ENCODE data around the gene C3orf18. TPM values are rescaled to one million over a fixed set of nuclear protein-coding genes. Genes with fewer than 3 reads are reported as not detected.
A peak's percentile ranks its signal among the peaks of the same experiment; 100 is the strongest.

Gene C3orf18
- polyA plus RNA-seq, 1 donor: 6.8 TPM

DNA sequence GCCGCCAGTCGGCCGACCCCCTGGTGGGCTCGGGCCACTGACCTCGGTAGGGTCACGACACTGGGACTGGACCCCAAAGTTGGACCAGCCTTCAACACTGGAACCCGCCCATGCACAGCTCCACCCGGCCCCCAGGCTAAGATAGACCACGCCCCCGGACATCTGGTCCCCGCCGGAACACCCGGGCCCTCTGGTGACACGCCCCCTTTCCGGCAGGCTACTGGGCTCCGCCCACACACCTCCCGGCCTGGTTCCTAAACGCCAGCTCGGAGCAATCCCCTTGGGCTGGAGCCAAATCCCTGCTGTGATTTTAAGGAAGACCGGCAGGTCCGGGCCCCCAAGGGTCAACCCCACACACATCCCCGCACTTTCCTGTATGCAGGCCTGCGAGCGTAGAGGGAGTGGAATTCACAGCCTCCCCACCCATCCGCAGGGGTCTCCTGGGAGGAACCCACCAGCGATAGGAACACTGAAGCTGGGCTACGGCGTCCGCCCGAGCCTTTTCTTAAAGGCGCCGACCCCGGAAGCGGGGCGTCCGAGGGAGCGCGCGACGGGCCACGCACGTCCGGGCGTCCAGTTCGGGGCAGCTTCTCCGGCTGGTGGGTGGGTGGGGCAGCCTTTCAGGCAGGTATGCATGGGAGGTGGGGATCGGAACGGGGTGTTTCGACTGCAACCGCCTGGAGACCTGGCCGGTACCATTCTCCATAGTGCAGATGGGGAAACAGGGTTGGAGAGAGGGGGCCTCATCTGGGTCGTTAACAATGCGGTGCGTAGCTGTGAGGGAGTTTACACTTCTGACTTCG lies 1.6 kb upstream of the C3orf18 start, which contains the start of gene HEMK1:
HEMK1 (plus strand) TSS at position 576 of the 803 bp plus-strand sequence. CDS start 1,583 bp downstream, outside the sequence.
- peak within 1 kb of the TSS; percentile 99 for H3K4me3 ChIP-seq (ENCODE audit: low read length)
- peaks cover 17% of the 10 kb centered on the region for H3K36me3 ChIP-seq (ENCODE audit: control insufficient read depth, insufficient read depth, low read length)
- DNase-seq: peak; percentile 96 to 98
- no peaks in the 10 kb centered on the region for H3K9me3 ChIP-seq (ENCODE audit: control insufficient read depth, low read depth, low read length)
- no CpG with 5 or more reads among the region's 55 CpGs for WGBS (ENCODE audit: insufficient coverage, low lambda C conversion rate)
- H3K4me1 ChIP-seq (ENCODE audit: control insufficient read depth, insufficient read depth, low read length): peaks cover 55% of the 10 kb centered on the region
- peaks cover 15% of the 10 kb centered on the region for H3K27me3 ChIP-seq (ENCODE audit: control insufficient read depth, insufficient read depth, low read length)
- peak within 1 kb of the TSS; percentile 89 for H3K27ac ChIP-seq (ENCODE audit: low read length)

DNA sequence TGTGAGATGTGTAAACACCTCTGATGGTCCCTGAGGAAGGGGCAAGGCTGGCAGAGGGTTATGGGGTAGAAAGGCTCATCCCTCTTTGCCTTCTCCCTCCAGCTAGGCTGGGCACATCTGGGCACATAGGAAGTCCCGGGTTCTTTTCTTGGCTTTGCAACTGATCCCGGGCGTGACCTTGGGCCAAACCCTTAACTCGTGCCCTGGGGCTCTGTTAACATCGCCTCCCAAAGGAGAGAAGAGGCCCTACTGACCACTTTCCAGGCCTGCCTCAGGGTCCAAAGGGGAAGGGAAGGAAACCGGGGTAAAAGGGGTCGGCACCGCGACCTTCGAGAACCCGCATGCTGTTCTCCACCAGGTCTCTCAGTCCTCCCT lies 549 bp downstream of the C3orf18 start:
- Histone ChIP-seq H3K4me1 (ENCODE audit: control insufficient read depth, insufficient read depth, low read length) (peaks cover 34% of the 10 kb centered on the region), H3K36me3 (ENCODE audit: control insufficient read depth, insufficient read depth, low read length) (no peaks in the 10 kb centered on the region), H3K27ac (ENCODE audit: low read length) (no peak overlapping the region), H3K27me3 (ENCODE audit: control insufficient read depth, insufficient read depth, low read length) (peaks cover 15% of the 10 kb centered on the region), H3K4me3 (ENCODE audit: low read length) (peak overlapping the region; percentile 45), H3K9me3 (ENCODE audit: control insufficient read depth, low read depth, low read length) (no peaks in the 10 kb centered on the region)
- DNase-seq: no peak
- no CpG with 5 or more reads among the region's 11 CpGs for WGBS (ENCODE audit: insufficient coverage, low lambda C conversion rate)

DNA sequence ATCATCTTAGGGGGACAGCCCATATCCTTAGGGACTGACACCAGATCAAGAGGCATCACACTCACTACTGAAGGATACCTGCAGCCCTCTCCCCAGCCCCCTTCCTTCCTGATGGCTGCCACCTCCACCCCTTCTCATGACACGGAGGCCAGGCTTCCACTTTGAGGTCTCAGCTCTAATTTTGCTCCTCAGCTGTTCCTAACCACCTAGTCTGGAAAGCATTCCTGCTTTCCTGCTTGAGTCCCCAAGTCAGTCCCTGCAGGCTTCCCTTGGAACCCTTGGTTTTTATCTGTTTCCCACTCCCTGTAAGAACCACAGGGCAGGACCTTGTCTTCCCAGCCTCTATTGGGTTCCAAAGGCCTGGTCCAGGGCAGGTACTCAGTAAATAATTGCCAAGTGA lies 3.2 kb downstream of the C3orf18 start:
- Histone ChIP-seq H3K4me1 (ENCODE audit: control insufficient read depth, insufficient read depth, low read length) (peaks cover 13% of the 10 kb centered on the region), H3K27ac (ENCODE audit: low read length) (no peak overlapping the region), H3K27me3 (ENCODE audit: control insufficient read depth, insufficient read depth, low read length) (peaks cover 15% of the 10 kb centered on the region), H3K36me3 (ENCODE audit: control insufficient read depth, insufficient read depth, low read length) (no peaks in the 10 kb centered on the region), H3K9me3 (ENCODE audit: control insufficient read depth, low read depth, low read length) (no peaks in the 10 kb centered on the region), H3K4me3 (ENCODE audit: low read length) (no peak overlapping the region)
- 100% methylated on average over 1 of the region's 1 CpG for WGBS (ENCODE audit: insufficient coverage, low lambda C conversion rate)
- no peak for DNase-seq

DNA sequence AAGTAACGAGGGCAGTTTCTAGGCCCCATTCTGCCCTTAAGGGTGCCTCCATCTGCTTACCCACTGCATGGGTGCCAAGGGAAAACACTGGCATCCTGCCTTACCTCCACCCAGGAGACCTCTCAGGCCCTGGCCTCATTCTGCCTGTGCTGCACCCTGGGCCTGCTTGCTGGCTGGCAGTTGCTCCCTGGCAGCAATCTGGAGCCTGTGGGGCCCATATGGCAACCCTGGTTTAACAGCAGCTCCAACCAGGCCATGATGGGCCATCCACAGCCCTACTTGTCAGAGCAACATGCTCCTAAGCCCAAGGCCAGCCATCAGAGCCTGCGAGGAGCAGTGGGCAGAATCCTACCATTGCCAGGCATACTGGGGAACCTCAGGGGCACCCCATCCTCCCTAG lies 3.7 kb downstream of the C3orf18 start:
- Histone ChIP-seq H3K4me3 (ENCODE audit: low read length) (no peak overlapping the region), H3K9me3 (ENCODE audit: control insufficient read depth, low read depth, low read length) (no peaks in the 10 kb centered on the region), H3K27me3 (ENCODE audit: control insufficient read depth, insufficient read depth, low read length) (peaks cover 15% of the 10 kb centered on the region), H3K27ac (ENCODE audit: low read length) (no peak overlapping the region), H3K4me1 (ENCODE audit: control insufficient read depth, insufficient read depth, low read length) (peaks cover 13% of the 10 kb centered on the region), H3K36me3 (ENCODE audit: control insufficient read depth, insufficient read depth, low read length) (no peaks in the 10 kb centered on the region)
- no peak for DNase-seq
- no CpG with 5 or more reads among the region's 2 CpGs for WGBS (ENCODE audit: insufficient coverage, low lambda C conversion rate)

DNA sequence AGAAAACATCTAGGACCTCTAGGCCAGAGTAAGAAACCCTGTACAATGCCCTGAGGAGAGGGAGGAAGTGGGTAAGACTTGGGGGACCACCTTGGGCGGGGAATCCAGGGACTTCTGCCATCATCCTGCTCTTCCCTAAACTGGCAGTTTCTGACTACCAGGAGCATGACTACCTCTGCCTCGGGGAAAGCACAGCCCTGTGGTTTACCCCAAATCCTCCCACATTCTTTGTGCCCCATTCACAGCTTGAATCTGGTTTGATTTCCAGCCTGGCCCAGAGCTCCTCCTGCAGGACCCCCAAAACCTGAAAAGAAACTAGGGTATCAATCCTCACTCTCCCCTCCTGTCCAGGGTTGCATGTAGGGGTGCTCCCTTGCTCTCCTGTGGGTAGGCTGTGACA lies 4.7 kb downstream of the C3orf18 start:
- H3K27me3 ChIP-seq (ENCODE audit: control insufficient read depth, insufficient read depth, low read length): peaks cover 15% of the 10 kb centered on the region
- no peak overlapping the region for H3K27ac ChIP-seq (ENCODE audit: low read length)
- no peaks in the 10 kb centered on the region for H3K36me3 ChIP-seq (ENCODE audit: control insufficient read depth, insufficient read depth, low read length)
- H3K9me3 ChIP-seq (ENCODE audit: control insufficient read depth, low read depth, low read length): no peaks in the 10 kb centered on the region
- H3K4me3 ChIP-seq (ENCODE audit: low read length): no peak overlapping the region
- no peak for DNase-seq
- no CpG with 5 or more reads among the region's 2 CpGs for WGBS (ENCODE audit: insufficient coverage, low lambda C conversion rate)
- H3K4me1 ChIP-seq (ENCODE audit: control insufficient read depth, insufficient read depth, low read length): peaks cover 6% of the 10 kb centered on the region

DNA sequence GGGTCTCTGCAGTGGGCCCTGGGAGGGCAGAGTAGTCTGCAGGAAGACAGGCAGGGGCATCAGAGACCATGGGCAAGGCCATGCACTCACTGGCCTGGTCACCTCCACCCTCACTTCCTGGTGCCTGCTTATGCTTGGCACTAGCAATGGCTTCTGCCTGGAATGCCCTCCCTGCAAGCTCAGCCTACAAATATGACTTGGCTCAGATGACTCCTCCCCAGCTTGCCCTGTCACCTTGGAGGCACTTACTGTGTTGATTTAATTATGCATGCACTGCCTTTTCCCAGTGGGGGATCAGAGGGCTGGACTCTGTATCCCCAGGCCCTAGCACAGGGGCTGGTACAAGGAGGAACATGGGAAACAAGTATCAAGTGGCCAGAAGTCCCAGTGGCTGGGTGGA lies 7.8 kb downstream of the C3orf18 start:
- H3K27ac ChIP-seq (ENCODE audit: low read length): no peak overlapping the region

DNA sequence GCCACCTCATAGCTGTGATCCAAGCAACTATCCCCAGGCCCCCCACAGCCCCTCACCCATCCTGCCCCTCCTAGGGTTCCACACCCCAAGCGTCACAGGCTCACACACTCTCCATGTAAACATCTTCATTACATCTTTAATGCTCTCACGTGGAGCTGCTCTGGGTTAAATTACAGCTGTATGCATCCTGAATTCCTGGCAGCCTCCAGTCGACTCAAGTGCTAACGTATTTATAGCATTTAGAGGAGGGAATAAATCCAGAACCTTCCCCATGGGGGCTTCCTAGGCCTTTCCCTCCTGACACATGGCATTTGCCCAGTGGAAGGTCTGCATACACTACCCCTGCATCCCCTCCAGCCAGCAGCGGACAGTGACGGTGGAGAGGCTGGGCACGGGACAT lies 9.6 kb downstream of the C3orf18 start:
- no CpG with 5 or more reads among the region's 7 CpGs for WGBS (ENCODE audit: insufficient coverage, low lambda C conversion rate)
- DNase-seq: peak in 1 of 2 donors; percentile 13
- Histone ChIP-seq H3K27me3 (ENCODE audit: control insufficient read depth, insufficient read depth, low read length) (no peaks in the 10 kb centered on the region), H3K9me3 (ENCODE audit: control insufficient read depth, low read depth, low read length) (no peaks in the 10 kb centered on the region), H3K4me1 (ENCODE audit: control insufficient read depth, insufficient read depth, low read length) (no peaks in the 10 kb centered on the region), H3K4me3 (ENCODE audit: low read length) (no peak overlapping the region), H3K27ac (ENCODE audit: low read length) (no peak overlapping the region), H3K36me3 (ENCODE audit: control insufficient read depth, insufficient read depth, low read length) (no peaks in the 10 kb centered on the region)

More for the DNA sequence above, 7.8 kb downstream of the C3orf18 start:
- DNase-seq: no peak
- no peaks in the 10 kb centered on the region for H3K9me3 ChIP-seq (ENCODE audit: control insufficient read depth, low read depth, low read length)
- H3K36me3 ChIP-seq (ENCODE audit: control insufficient read depth, insufficient read depth, low read length): no peaks in the 10 kb centered on the region
- H3K4me3 ChIP-seq (ENCODE audit: low read length): no peak overlapping the region
- H3K27me3 ChIP-seq (ENCODE audit: control insufficient read depth, insufficient read depth, low read length): no peaks in the 10 kb centered on the region
- no peaks in the 10 kb centered on the region for H3K4me1 ChIP-seq (ENCODE audit: control insufficient read depth, insufficient read depth, low read length)

DNA sequence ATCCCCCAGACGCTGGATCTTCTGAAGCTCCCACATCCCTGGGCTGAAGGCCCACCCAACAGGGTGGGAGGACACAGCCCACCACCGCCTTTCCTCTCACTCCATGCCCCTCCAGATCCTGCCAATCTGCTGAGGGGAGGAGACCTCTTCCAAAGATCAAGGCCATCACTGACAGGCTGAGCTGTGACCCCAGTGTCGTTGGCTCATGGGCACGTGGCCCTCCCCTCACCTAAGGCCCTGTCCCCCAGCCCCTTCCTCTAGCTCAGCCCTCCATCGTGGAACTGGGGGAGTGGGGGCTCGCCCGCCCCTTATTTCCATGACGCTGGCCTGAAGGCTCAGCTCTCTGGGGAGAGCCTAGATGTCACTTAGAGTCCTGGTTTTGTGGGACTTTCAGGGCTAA lies 10.4 kb downstream of the C3orf18 start:
- no peaks in the 10 kb centered on the region for H3K36me3 ChIP-seq (ENCODE audit: control insufficient read depth, insufficient read depth, low read length)
- no peaks in the 10 kb centered on the region for H3K9me3 ChIP-seq (ENCODE audit: control insufficient read depth, low read depth, low read length)
- H3K4me3 ChIP-seq (ENCODE audit: low read length): no peak overlapping the region
- WGBS (ENCODE audit: insufficient coverage, low lambda C conversion rate): no CpG with 5 or more reads among the region's 8 CpGs
- H3K27me3 ChIP-seq (ENCODE audit: control insufficient read depth, insufficient read depth, low read length): no peaks in the 10 kb centered on the region
- no peaks in the 10 kb centered on the region for H3K4me1 ChIP-seq (ENCODE audit: control insufficient read depth, insufficient read depth, low read length)
- H3K27ac ChIP-seq (ENCODE audit: low read length): no peak overlapping the region
- DNase-seq: no peak

DNA sequence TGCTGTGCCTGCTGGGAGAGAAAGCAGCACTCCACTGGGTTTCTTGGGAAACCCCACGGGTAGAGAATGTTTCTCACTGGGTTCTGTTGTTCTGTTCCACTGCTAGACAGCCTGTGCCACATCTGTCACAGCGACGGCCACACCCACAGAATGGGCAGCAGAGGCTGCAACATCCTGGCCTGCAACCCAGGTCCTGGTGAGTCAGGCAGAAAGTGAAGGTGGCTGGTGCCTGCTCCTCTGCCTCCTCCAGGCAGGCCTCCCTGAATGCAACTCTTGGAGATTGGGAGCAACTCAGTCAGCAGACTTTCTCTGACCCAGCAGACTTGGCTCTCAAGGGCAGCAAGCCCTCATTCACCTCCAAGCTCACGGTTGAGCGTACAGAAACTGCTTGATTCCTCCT lies 13.0 kb downstream of the C3orf18 start:
- no peak for DNase-seq
- no CpG with 5 or more reads among the region's 5 CpGs for WGBS (ENCODE audit: insufficient coverage, low lambda C conversion rate)

DNA sequence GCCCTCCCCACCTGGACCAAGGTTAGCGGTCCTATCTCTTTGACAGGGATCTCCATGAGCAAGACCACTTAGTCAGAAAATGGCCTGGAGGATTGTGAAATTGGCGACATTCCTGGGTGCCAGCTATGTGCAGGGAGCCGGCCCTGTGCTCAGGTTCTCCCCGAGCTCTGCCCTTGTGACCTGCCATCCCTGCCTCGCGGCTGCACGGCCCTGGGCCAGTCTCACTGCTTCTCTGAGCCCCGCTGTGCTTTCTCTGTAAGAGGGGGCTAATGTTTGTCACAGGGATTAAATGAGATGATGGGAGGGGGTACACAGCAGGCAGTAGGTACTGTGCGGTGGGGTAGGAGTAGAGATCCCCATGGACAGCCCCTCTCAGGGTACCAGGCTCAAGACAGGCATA lies 14.9 kb downstream of the C3orf18 start:
- Histone ChIP-seq H3K27ac (ENCODE audit: low read length) (no peak overlapping the region), H3K27me3 (ENCODE audit: control insufficient read depth, insufficient read depth, low read length) (no peaks in the 10 kb centered on the region), H3K36me3 (ENCODE audit: control insufficient read depth, insufficient read depth, low read length) (no peaks in the 10 kb centered on the region), H3K4me1 (ENCODE audit: control insufficient read depth, insufficient read depth, low read length) (peaks cover 16% of the 10 kb centered on the region), H3K4me3 (ENCODE audit: low read length) (no peak overlapping the region), H3K9me3 (ENCODE audit: control insufficient read depth, low read depth, low read length) (no peaks in the 10 kb centered on the region)
- no peak for DNase-seq
- no CpG with 5 or more reads among the region's 9 CpGs for WGBS (ENCODE audit: insufficient coverage, low lambda C conversion rate)

More for the DNA sequence above, 13.0 kb downstream of the C3orf18 start:
- Histone ChIP-seq H3K9me3 (ENCODE audit: control insufficient read depth, low read depth, low read length) (no peaks in the 10 kb centered on the region), H3K4me1 (ENCODE audit: control insufficient read depth, insufficient read depth, low read length) (peaks cover 16% of the 10 kb centered on the region), H3K4me3 (ENCODE audit: low read length) (no peak overlapping the region), H3K36me3 (ENCODE audit: control insufficient read depth, insufficient read depth, low read length) (no peaks in the 10 kb centered on the region), H3K27ac (ENCODE audit: low read length) (no peak overlapping the region), H3K27me3 (ENCODE audit: control insufficient read depth, insufficient read depth, low read length) (no peaks in the 10 kb centered on the region)

All from large intestine (tissue), 3 donors.